Stimulated activated effector memory CD8-positive, alpha-beta T cell treated with anti-CD3 and anti-CD28 coated beads, Interleukin-12 subunit alpha, Interleukin-12 subunit beta, amount 100 ng/mL, for 72 hours (primary cell): ENCODE data around the gene FERMT3.

Experiments used
- ATAC-seq: fragments of 150-1000 bp; cut with Tn5 transposase; 2 replicates; pipeline ENCODE4 v1.10.0; 2021
- DNase-seq, 2 donors: peaks; one replicate each; pipeline ENCODE4 v3.0.0; 2021 to 2022; ENCODE audit warnings: low spot score in 2 of 2
- H3K27ac Mint-ChIP-seq: one replicate; pipeline ENCODE4 v1.8.0; 2022; ENCODE audit warnings: mild to moderate bottlenecking, mixed read lengths
- H3K36me3 Mint-ChIP-seq: one replicate; pipeline ENCODE4 v1.8.0; 2022; ENCODE audit warnings: mild to moderate bottlenecking, mixed read lengths
- H3K4me1 Mint-ChIP-seq: one replicate; pipeline ENCODE4 v1.8.0; 2022; ENCODE audit warnings: mixed read lengths
- H3K4me3 Mint-ChIP-seq: one replicate; pipeline ENCODE4 v1.8.0; 2022; ENCODE audit warnings: mild to moderate bottlenecking, mixed read lengths
- H3K9me3 Mint-ChIP-seq: one replicate; pipeline ENCODE4 v1.8.0; 2022; ENCODE audit warnings: mixed read lengths

The FERMT3 gene

GRCh38 chr11:64233913-64234586 lies 27.5 kb downstream of the FERMT3 start, which contains the start of gene VEGFB:
TSS of gene VEGFB (plus strand) at chr11:64234584. CDS start at chr11:64234834, 250 bp downstream.
- Mint-ChIP-seq H3K27ac (peak within 1 kb of the TSS; percentile 73), H3K9me3 (no peaks in the 10 kb centered on the region), H3K36me3 (peaks cover 41% of the 10 kb centered on the region), H3K4me3 (peak within 1 kb of the TSS; percentile 81), H3K4me1 (peaks cover 38% of the 10 kb centered on the region)
- peak; percentile 58 to 80 for DNase-seq
- ATAC-seq = peak; percentile 68

- H3K9me3 Mint-ChIP-seq = no peaks in the 10 kb centered on the region
- H3K27ac Mint-ChIP-seq = peak overlapping the region; percentile 73
- H3K36me3 Mint-ChIP-seq = peaks cover 40% of the 10 kb centered on the region
- DNase-seq (peak; percentile 52 to 78), ATAC-seq (peak; percentile 68)
- peaks cover 34% of the 10 kb centered on the region for H3K4me1 Mint-ChIP-seq
- H3K4me3 Mint-ChIP-seq = peak overlapping the region; percentile 81
These were observed 28.3 kb downstream of the FERMT3 start for GRCh38 chr11:64234647-64235379.

- no peak for ATAC-seq
- peaks cover 47% of the 10 kb centered on the region for H3K36me3 Mint-ChIP-seq
- peak overlapping the region; percentile 81 for H3K4me3 Mint-ChIP-seq
- DNase-seq = no peak
- H3K4me1 Mint-ChIP-seq = peaks cover 38% of the 10 kb centered on the region
- no peaks in the 10 kb centered on the region for H3K9me3 Mint-ChIP-seq
- peak overlapping the region; percentile 73 for H3K27ac Mint-ChIP-seq
These were observed 29.1 kb downstream of the FERMT3 start for GRCh38 chr11:64235437-64236161.

GRCh38 chr11:64237484-64237951 lies 31.0 kb downstream of the FERMT3 start:
- Mint-ChIP-seq H3K9me3 (no peaks in the 10 kb centered on the region), H3K36me3 (peaks cover 66% of the 10 kb centered on the region), H3K27ac (peak overlapping the region; percentile 68), H3K4me3 (no peak overlapping the region), H3K4me1 (peaks cover 39% of the 10 kb centered on the region)
- DNase-seq = no peak
- ATAC-seq = no peak

GRCh38 chr11:64238076-64238475 lies 31.6 kb downstream of the FERMT3 start:
- H3K27ac Mint-ChIP-seq = peak overlapping the region; percentile 68
- peaks cover 72% of the 10 kb centered on the region for H3K36me3 Mint-ChIP-seq
- H3K4me3 Mint-ChIP-seq = no peak overlapping the region
- H3K4me1 Mint-ChIP-seq = peaks cover 39% of the 10 kb centered on the region
- ATAC-seq (no peak), DNase-seq (no peak)
- no peaks in the 10 kb centered on the region for H3K9me3 Mint-ChIP-seq

- no peak overlapping the region for H3K4me3 Mint-ChIP-seq
- no peaks in the 10 kb centered on the region for H3K9me3 Mint-ChIP-seq
- H3K4me1 Mint-ChIP-seq = peaks cover 48% of the 10 kb centered on the region
These were observed 32.5 kb downstream of the FERMT3 start for GRCh38 chr11:64238999-64239398.

GRCh38 chr11:64239662-64240434 lies 33.3 kb downstream of the FERMT3 start:
- Mint-ChIP-seq H3K4me3 (peak overlapping the region; percentile 95), H3K27ac (peak overlapping the region; percentile 95), H3K36me3 (peaks cover 90% of the 10 kb centered on the region), H3K4me1 (peaks cover 49% of the 10 kb centered on the region), H3K9me3 (no peaks in the 10 kb centered on the region)
- no peak for ATAC-seq
- no peak for DNase-seq

More at GRCh38 chr11:64238999-64239398, 32.5 kb downstream of the FERMT3 start:
- no peak for ATAC-seq
- Mint-ChIP-seq H3K36me3 (peaks cover 81% of the 10 kb centered on the region), H3K27ac (peak overlapping the region; percentile 68)
- no peak for DNase-seq

- Mint-ChIP-seq H3K4me1 (peaks cover 41% of the 10 kb centered on the region), H3K4me3 (peak within 1 kb of the TSS; percentile 95), H3K27ac (peak within 1 kb of the TSS; percentile 95), H3K36me3 (peaks cover 90% of the 10 kb centered on the region), H3K9me3 (no peaks in the 10 kb centered on the region)
- DNase-seq (peak; percentile 97 to 98), ATAC-seq (peak; percentile 75)
These were observed 34.1 kb downstream of the FERMT3 start, which contains the start of gene FKBP2 for GRCh38 chr11:64240435-64241240. TSS of gene FKBP2 (plus strand) at chr11:64241095. CDS start at chr11:64242388, 1,293 bp downstream.

GRCh38 chr11:64241241-64241490 lies 34.6 kb downstream of the FERMT3 start:
- Mint-ChIP-seq H3K4me3 (peak overlapping the region; percentile 95), H3K27ac (peak overlapping the region; percentile 95), H3K4me1 (peaks cover 39% of the 10 kb centered on the region), H3K9me3 (no peaks in the 10 kb centered on the region), H3K36me3 (peaks cover 90% of the 10 kb centered on the region)
- peak; percentile 99 to 100 for DNase-seq
- ATAC-seq = peak; percentile 85

- Mint-ChIP-seq H3K36me3 (peaks cover 87% of the 10 kb centered on the region), H3K4me1 (peaks cover 39% of the 10 kb centered on the region), H3K4me3 (peak overlapping the region; percentile 95), H3K9me3 (no peaks in the 10 kb centered on the region), H3K27ac (peak overlapping the region; percentile 95)
- DNase-seq (peak in 1 of 2 donors; percentile 33), ATAC-seq (peak; percentile 6)
These were observed 35.2 kb downstream of the FERMT3 start for GRCh38 chr11:64241491-64242374.

- Mint-ChIP-seq H3K36me3 (peaks cover 77% of the 10 kb centered on the region), H3K27ac (peak overlapping the region; percentile 95), H3K4me1 (peaks cover 52% of the 10 kb centered on the region), H3K9me3 (no peaks in the 10 kb centered on the region), H3K4me3 (peak overlapping the region; percentile 95)
- ATAC-seq (no peak), DNase-seq (no peak)
These were observed 36.8 kb downstream of the FERMT3 start for GRCh38 chr11:64243236-64243854.

GRCh38 chr11:64244107-64244506 lies 37.6 kb downstream of the FERMT3 start:
- Mint-ChIP-seq H3K9me3 (no peaks in the 10 kb centered on the region), H3K4me3 (peak overlapping the region; percentile 95), H3K4me1 (peaks cover 52% of the 10 kb centered on the region), H3K27ac (no peak overlapping the region), H3K36me3 (peaks cover 79% of the 10 kb centered on the region)
- DNase-seq (no peak), ATAC-seq (no peak)

GRCh38 chr11:64244966-64245365 lies 38.4 kb downstream of the FERMT3 start:
- Mint-ChIP-seq H3K36me3 (peaks cover 73% of the 10 kb centered on the region), H3K9me3 (no peaks in the 10 kb centered on the region), H3K4me3 (peak overlapping the region; percentile 95), H3K4me1 (peaks cover 46% of the 10 kb centered on the region), H3K27ac (peak overlapping the region; percentile 95)
- DNase-seq (no peak), ATAC-seq (no peak)
